IPS-NIHi11 (cell line): Measurements from ENCODE around the gene DCAF17.

ENCODE experiments used
- DNase-seq: peaks from one replicate; pipeline ENCODE4 v3.0.0; 2012; ENCODE audit warnings: mixed read lengths, low spot score

The DCAF17 gene, protein sequence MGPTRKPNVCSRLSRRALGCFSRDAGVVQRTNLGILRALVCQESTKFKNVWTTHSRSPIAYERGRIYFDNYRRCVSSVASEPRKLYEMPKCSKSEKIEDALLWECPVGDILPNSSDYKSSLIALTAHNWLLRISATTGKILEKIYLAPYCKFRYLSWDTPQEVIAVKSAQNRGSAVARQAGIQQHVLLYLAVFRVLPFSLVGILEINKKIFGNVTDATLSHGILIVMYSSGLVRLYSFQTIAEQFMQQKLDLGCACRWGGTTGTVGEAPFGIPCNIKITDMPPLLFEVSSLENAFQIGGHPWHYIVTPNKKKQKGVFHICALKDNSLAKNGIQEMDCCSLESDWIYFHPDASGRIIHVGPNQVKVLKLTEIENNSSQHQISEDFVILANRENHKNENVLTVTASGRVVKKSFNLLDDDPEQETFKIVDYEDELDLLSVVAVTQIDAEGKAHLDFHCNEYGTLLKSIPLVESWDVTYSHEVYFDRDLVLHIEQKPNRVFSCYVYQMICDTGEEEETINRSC

DNA sequence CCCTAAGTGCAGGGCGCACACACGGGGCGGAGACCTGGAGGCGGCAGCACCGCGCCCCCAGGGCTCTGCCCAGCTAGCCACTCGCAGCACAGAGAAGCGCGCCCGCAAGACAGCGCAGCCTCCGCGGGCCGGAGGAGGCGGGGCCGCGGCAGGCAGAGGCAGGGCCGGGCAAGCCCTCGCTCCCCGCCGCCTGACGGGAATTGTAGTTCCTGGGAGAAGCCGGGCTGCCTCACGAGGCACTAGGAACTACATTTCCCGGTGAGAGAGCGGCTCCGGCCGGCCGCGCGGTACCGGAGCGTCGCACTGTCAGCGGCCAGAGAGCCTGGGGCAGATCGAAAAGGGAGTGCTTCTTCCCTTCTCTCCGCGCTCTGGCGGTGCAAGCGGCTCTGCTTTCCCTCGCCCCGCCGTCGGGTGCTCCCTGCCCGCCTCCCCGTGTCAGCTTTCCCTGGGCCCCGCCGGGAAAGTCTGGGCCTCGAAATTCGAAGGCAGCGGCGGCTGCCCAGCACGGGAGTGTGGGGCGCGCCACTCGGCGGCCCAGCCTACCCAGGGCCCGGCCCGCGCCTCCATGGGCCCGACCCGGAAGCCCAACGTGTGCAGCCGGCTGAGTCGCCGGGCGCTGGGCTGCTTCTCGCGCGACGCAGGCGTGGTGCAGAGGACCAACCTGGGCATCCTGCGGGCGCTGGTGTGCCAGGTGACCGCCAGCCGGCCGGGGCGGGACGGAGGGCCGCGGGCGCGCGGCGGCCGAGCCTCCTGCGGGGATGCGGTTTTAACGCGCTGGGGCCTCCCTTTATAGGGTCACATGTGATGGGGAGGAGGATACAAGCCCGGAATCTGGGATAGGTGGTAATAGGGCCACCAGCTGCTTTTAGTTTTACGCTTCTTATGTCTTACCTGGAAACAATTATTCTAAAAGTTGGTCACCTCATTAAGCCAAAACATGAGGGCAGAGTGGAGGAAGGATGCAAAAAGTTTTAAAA, at the start of gene DCAF17:
DCAF17 (plus strand) TSS at position 214 of the 977 bp plus-strand sequence; CDS start at position 566, 352 bp downstream.
- DNase-seq = peak; percentile 96

DNA sequence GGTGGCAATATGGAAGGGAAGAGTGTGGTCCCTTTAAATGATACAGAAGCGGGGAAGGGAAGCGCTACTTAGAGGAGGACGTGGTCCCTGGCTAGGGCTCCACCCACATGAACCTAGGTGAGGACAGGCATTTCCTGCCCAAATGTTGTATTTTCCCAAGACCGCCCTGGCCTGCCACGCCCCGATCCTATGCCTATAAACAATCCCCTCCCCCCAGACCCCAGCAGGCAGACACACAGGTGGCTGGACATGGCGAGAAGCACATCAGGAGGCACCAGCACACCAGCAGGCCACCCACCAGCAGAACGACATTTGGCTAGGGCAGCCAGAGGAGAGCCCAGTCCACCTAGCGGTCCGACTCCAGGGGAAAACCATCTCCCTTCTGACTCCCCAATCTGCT, 47.4 kb upstream of the DCAF17 start:
- no peak for DNase-seq

DNA sequence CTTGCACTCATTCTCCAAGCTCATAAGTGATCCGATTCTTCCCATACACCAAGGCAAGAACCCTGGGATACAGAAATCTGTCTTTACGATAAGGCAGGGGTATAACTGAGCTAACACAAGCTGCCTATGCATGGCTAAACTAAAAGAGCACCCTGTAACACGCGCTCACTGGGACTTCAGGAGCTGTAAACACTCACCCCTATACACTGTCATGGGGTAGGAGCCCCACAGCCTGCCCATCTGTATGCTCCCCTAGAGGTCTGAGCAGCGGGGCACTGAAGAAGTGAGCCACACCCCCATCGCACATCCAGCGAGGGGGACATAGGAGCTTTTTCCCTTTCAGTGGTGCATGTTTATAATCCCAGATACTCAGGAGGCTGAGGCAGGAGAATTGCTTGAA, 47.0 kb upstream of the DCAF17 start:
- no peak for DNase-seq

DNA sequence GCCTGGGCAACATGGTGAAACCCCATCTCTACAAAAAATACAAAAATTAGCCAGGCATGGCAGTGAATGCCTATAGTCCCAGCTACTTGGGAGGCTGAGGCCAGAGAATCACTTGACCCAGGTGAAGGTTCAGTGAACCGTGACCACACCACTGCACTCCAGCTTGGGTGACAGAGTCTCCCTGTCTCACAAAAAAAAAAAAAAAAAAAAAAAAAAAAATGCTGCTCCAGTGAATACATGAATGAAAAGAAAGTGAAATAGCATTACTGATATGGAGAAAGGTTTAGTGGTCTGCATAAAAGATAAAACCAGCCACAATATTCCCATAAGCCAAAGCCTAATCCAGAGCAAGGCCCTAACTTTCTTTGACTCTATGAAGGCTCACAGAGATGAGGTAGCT, 44.7 kb upstream of the DCAF17 start:
- no peak for DNase-seq

DNA sequence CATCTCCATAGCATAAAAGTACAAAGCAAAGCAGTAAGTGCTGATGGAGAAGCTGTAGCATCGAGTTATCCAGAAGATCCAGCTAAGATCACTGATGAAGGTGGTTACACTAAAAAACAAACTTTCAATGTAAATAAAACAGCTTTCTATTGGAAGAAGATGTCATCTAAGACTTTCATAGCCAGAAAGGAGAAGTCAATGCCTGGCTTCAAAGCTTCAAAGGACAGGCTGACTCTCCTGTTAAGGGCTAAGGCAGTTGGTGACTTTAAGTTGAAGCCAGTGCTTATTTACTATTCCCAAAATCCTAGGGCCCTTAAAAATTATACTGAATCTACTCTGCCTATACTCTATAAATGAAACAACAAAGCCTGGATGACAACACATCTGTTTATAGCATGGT, 44.2 kb upstream of the DCAF17 start:
- DNase-seq = no peak

DNA sequence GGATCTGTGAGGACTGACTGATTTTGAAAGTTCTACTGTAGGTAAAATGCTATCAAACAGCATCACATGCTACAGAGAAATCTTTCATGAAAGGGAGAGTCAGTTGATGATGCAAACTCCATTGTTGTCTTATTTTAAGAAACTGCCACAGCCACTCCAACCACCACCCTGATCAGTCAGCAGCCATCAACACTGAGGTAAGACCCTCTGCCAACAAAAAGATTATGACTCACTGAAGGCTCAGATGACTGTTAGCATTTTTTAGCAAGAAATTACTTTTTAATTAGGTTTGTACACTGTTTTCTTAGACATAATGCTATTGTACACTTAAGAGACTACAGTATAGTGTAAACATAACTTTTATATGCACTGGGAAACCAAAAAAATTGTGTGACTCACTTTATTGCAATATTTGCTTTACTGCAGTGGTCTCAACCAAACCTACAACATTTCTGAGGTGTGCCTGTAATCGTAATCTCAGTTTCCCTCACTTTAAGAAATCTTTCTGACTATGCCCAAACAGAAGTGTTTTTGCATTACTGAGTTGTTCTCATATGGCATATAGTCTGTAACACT, 43.0 kb upstream of the DCAF17 start:
- DNase-seq = no peak

DNA sequence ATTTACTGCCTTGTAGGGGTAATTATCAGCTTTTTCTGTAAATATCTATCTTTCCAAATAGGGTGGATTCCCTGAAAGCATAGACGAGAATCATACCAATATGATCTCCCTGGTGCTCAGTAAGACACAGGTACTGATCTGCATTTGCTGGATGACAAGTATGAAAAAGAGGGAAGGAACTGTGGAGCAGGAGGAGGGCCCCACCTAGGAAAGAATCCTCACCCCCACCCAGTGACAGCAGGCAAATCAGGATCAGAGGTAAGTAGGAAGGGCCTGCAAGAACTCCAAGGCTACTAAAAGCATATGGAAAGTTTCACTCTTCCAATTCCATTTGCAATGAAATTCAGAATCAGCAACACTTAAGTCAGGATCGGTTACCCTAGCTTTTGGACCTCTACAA, 42.5 kb upstream of the DCAF17 start:
- no peak for DNase-seq

DNA sequence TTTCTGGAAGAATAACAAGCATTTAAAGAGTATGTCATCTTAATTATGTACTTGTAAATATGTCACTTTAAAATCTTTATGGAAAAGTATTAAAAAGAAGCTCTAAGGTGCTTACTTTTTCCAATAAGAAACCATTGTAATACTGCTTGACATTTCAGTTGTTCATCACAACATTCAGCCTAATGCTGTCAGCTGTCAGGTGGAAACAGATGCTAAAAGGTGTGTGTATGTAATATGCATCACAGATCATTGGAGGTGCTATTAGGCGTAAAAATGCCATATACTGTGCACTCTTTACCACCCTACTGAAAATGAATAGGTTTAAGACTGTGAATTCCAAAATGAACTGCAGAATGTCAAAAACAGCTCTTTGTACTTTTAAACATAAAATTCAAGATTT, 40.5 kb upstream of the DCAF17 start:
- DNase-seq = no peak

DNA sequence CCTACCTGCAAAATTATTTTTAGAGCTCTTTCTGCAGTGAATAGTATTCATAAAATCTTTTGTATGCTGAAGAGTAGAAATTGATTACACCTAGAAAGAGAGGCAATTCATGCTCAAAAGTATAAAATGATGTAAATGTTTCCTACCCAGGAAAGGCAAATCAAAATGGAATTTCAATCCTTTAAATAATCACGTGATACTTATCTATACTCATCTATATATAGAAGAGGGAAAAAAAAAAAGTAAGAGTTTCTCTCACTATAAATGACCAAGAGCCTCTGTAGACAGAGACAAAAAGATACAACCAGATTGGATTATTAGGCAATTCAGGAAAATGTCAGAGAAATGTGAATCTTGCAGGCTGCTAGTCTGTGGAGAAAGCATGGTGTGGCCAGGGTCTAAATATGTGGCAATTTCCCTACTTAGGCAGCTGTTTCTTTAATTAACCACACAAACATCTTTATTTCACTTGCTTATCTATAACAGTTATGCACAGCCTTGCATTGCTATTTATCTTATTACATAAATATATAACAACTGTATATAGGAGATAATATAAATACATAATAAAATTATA, 39.8 kb upstream of the DCAF17 start:
- no peak for DNase-seq

DNA sequence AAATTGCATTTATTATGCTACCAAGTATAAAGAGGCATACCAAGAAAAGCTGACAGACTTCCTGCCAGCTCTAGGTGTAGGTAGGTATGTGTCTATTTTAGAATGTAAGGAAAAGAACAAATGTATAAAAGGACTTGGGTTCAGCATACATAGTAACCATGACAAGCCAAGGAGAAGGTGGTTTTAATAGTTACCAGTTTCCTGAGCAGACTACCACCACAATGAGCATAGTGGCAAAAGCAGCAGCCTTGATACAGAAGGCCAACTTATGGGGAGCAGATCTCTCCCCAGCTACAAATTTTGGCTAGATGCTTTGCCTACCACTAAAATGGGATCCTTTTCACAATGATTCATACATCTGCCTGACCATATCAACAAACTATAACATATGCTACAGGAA, 34.7 kb upstream of the DCAF17 start:
- DNase-seq = no peak

DNA sequence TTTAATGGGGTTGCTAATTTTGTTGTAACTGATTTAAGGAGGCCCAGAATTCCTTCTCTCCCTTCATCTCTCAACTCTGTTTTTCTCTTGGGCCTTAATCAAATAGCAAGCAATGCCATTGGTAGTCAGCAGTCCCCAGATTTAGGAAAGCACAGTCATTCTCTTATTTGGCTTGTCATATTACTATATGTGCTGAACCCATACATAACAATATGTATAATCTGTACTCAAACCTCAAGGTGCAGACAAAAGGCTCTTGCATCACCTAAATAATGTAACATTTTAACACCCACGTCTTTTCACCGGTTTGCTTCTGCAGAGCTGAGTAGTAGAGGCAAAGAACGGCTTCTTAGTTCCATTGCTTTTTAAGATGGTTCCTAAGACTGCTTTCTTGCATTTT, 33.6 kb upstream of the DCAF17 start:
- no peak for DNase-seq

DNA sequence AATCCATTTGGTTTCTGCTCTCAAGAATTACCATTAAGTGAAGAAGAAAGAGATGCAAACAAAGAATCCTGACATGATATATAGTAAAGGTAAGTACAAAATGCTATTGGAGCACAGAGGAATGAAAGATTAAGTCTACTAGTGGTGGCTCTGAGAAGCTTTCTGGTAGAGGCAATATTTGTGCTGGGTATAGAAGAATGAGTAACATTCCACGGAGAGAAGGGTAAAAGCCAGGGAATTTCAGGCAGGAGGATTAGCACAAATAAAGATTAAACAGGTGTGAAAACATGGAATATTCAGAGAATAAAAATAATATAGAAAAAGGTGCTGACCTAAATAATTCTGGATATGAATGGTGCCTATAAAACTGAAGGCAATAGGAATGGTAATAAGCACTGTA, 32.1 kb upstream of the DCAF17 start:
- DNase-seq = no peak

DNA sequence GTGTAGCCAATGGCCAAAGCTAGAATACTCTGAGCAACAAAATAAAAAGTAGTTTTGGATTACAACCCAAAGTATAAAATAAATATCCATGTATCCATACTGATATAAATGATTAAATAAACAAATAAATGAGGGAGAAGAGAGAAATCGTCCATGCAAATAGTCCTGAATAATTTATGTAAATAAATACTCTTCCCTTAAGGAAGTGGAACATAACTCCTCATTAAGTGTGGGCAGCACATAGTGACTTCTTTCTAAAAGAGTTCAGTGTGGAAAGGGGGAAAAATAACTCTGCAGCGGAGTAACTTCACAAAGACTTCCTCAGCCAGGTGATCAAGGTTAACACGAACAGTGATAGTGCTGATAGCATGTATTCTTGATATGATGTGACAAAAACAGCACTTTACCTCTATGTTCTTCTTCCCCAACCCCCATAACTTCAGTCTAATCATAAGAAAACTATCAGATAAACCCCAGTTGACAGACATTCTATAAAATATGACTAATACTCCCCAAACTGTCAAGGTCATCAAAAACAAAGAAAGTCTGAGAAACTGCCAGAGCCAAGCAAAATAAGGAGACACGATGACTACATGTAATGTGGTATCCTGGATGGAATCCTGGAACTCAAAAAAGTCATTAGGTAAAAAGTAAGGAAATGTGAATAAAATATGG, 31.0 kb upstream of the DCAF17 start:
- DNase-seq = no peak

DNA sequence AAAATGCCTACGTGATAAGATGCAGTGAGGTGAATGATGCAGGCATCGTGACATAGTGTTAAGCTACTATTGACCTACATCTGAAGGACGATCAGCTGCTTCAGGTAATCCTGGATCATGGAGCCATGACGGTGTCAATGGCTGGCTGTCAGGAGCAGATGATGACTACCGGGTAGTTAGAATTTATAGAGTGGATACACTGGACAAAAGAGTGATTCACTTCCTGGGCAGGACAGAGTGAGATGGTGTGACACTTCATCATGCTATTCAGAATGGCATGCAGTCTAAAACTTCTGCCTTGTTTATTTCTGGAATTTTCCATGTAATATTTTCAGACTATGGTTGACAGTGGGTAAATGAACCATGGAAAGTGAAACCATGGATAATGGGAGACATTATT, 29.8 kb upstream of the DCAF17 start:
- DNase-seq = no peak

DNA sequence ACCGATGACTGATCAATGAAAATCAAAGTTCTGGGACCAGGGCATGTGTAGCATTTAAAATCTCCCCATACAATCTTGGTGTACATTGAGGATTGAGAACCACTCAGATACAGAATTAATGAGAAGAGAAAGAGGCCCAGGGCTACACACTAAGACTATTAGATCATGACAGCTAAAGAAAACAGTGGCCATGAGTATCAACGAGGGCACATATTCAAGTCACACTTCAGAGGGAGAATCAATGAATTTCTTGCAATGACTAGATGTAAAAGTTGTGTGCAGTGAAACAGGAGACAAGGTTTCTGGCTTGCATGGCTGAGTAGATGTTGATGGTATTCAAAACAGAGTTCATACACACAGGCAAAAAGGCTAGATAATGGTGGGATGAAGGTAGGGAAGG, 29.3 kb upstream of the DCAF17 start:
- no peak for DNase-seq

DNA sequence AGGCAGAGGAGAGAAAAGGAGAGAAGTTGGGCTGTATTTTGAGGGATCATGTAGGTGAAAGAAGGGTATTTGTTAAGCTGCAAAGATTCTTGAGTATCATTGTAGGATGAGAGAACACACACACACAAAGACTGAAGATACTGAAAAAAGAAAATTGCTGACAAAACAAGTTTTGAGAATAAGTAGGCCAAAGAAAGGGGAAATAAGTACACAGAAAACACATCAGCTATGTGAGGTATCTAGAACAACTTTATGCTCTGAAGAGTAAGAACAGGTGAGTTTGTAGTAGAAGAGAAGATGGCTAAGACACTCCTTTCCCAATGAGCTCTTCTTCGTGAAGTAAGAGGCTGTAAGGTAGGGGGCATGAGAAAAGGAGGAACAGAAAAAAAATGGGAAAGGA, 28.5 kb upstream of the DCAF17 start:
- no peak for DNase-seq

DNA sequence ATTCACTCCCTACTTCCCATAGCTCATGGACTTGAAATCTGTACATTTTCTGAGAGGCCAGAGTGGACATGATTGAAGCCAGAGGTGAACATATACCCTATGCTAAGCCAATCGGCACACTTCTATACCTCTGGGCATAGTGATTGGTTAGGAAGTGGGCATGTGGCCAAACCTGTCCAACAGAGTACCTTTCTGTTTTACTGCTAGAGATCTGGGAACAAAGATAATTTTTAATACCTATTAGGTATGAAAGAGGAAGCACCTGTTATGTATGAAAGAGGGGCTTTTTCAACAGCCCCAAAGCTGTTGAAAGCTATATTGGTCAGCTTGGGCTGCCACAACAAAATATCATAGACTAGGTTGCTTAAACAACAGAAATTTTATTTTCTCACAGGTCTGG, 28.0 kb upstream of the DCAF17 start:
- no peak for DNase-seq

DNA sequence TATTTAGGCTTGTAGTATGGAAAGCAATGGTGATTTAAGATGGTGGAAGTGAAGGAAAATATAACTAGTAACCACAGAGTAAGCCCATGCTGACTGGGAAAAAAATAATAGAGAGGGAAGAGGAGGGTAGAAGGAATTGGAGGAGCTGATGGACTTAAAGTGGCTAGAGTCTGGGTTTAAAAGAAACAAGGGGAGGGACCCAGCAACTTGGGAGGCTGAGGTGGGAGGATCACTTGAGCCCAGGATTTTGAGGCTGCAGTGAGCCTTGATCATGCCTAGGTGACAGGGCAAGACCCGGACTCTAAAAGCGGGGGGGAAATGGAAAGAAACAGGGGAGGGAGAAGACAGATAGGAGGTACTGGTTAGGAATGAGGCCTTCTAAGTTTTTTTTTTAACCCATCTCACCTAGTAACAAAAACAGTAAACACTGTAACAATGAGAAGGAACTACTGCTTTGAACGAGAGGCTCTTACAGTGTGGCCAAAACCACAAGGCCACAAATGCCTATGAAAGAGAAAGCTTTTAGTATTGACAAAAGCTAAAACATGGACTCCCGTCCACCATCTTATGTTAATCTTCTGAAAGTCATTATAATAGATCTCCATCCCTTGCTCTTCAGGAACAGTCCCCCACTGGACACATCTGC, 26.9 kb upstream of the DCAF17 start:
- DNase-seq = no peak

DNA sequence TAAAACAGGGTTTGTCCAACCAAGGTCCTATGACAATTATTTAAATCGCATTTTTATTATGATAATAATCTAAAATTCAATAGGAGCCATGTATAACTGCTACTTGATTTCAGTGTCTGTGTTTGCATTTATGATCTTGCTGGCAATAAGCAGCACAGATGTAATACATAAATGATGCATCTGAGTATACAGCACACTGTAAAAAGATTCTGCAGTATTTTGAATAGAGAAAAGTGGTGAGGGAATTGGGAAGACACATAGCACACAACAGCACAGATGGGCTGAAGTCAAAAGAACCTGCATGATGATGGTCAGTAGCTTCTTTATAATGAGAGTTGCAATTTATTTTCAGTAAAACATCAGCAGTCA, 26.4 kb upstream of the DCAF17 start:
- no peak for DNase-seq

DNA sequence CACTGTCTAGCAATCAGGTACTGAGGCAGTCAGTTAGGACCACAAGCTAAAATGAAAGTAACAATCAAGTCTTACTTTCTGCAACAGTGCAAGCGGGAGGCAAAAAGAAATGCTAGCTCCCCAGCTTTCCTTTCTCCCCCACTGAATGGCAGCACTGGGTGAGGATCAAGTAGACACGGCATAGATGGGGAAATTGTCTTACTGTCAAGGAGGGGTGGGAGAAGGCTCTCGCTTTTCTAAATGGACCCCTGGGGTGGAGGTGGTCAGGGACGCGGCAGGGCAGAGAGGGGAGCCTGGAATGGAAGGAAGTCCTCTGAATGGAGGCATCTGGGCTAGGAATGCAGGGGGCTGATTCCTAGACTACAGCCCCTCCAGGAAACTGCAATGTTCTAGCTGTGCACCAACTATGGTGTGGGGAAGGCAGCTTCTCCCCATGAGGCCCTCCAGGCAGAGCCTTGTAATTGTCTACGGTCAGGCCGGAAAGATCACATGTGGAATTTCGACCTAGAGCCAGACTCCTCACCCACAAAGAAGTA, 24.5 kb upstream of the DCAF17 start:
- peak; percentile 30 for DNase-seq

DNA sequence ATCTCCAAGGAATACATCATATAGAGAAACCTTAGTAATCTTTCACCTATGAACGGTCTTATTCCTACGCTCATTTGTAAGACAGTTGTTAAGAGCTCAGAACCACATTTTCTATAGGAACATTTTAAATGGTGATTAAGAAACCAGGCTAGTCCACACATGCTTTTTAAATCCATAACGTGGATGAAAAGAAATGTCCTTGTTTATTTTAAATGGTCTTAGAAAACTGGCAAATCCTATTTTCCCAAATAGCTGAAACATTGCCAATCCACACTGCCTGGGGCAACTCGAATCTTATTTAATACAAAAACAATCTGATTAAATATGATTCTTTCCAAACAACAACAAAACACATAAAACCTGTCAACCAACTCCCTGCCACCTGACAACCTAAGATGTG, 23.9 kb upstream of the DCAF17 start:
- DNase-seq = no peak
